Neural cell (in vitro differentiated cells): ENCODE data around the gene NAP1L2. TPM values are rescaled to one million over a fixed set of nuclear protein-coding genes. Genes with fewer than 3 reads are reported as not detected.

Experiments used
- H2AFZ ChIP-seq: fragments of 200-600, 300-800 bp; sonication (generic), shearing (Covaris generic); 2 replicates; pipeline ENCODE4 v1.6.0; 2014; ENCODE audit warnings: low read depth, mild to moderate bottlenecking, antibody characterized with exemption, low read length, moderate library complexity
- H3F3A ChIP-seq: fragments of 200-600 bp; shearing (Covaris generic); 2 replicates; pipeline ENCODE4 v1.6.1; 2016; ENCODE audit warnings: mild to moderate bottlenecking, moderate library complexity, mixed read lengths, antibody characterized with exemption, low read length; ENCODE audit not compliant: insufficient read depth, poor library complexity, severe bottlenecking
- H3K27ac ChIP-seq: fragments of 200-600, 300-800 bp; sonication (generic), shearing (Covaris generic); 2 replicates; pipeline ENCODE4 v1.5.1; 2014; ENCODE audit warnings: mild to moderate bottlenecking, low read length, moderate library complexity
- H3K27me3 ChIP-seq: fragments of 300-800, 200-600 bp; sonication (generic), shearing (Covaris generic); 2 replicates; pipeline ENCODE4 v1.6.0; 2014; ENCODE audit warnings: mild to moderate bottlenecking, low read depth, low read length, moderate library complexity; ENCODE audit not compliant: insufficient read depth
- H3K36me3 ChIP-seq: fragments of 300-800, 200-600 bp; sonication (generic), shearing (Covaris generic); 2 replicates; pipeline ENCODE4 v1.5.1; 2014; ENCODE audit warnings: mild to moderate bottlenecking, antibody characterized with exemption, low read length, moderate library complexity; ENCODE audit not compliant: insufficient read depth
- H3K4me2 ChIP-seq: fragments of 300-800, 200-600 bp; sonication (generic), shearing (Covaris generic); 2 replicates; pipeline ENCODE4 v1.6.0; 2014; ENCODE audit warnings: mild to moderate bottlenecking, low read length
- H3K4me3 ChIP-seq: fragments of 300-800, 200-600 bp; sonication (generic), shearing (Covaris generic); 2 replicates; pipeline ENCODE4 v1.5.1; 2014; ENCODE audit warnings: mild to moderate bottlenecking, low read length, moderate library complexity
- H3K79me2 ChIP-seq: fragments of 200-600 bp; shearing (Covaris generic); replicated peaks from 2 replicates; pipeline ENCODE4 v1.6.0; 2014; ENCODE audit warnings: mild to moderate bottlenecking, low read length, moderate library complexity; ENCODE audit not compliant: insufficient read depth
- H3K9ac ChIP-seq: fragments of 300-800, 200-600 bp; sonication (generic), shearing (Covaris generic); 2 replicates; pipeline ENCODE4 v1.6.1; 2016; ENCODE audit warnings: mild to moderate bottlenecking, low read length, mixed read lengths
- H3K9me2 ChIP-seq: fragments of 200-600 bp; shearing (Covaris generic); 2 replicates; pipeline ENCODE4 v1.6.1; 2016; ENCODE audit warnings: mild to moderate bottlenecking, low read length, mixed read lengths; ENCODE audit not compliant: insufficient read depth
- H3K9me3 ChIP-seq: fragments of 200-600, 300-800 bp; sonication (generic), shearing (Covaris generic); 2 replicates; pipeline ENCODE4 v1.6.1; 2016; ENCODE audit warnings: mild to moderate bottlenecking, mixed run types, low read length, moderate library complexity, mixed read lengths
- H4K20me1 ChIP-seq: fragments of 200-600 bp; shearing (Covaris generic); 2 replicates; pipeline ENCODE4 v1.6.1; 2016; ENCODE audit warnings: mild to moderate bottlenecking, mixed run types; ENCODE audit not compliant: insufficient read depth
- CTCF ChIP-seq: fragments of 450-650 bp; IDR thresholded peaks from 2 replicates; pipeline ENCODE4 v1.5.1; 2014; ENCODE audit warnings: antibody characterized with exemption, mild to moderate bottlenecking, moderate library complexity; ENCODE audit not compliant: poor library complexity, severe bottlenecking
- EP300 ChIP-seq: fragments of 450-650 bp; conservative IDR thresholded peaks from 2 replicates; pipeline ENCODE4 v1.6.1; 2014; ENCODE audit warnings: antibody characterized with exemption, mild to moderate bottlenecking, moderate library complexity; ENCODE audit not compliant: poor library complexity, severe bottlenecking
- EZH2 ChIP-seq: fragments of 200-600, 300-800 bp; shearing (Covaris generic), sonication (generic); IDR thresholded peaks from 2 replicates; pipeline ENCODE4 v1.6.1; 2014; ENCODE audit warnings: antibody characterized with exemption, low read length, borderline replicate concordance, mild to moderate bottlenecking; ENCODE audit not compliant: insufficient read depth, poor library complexity, severe bottlenecking
- MXI1 ChIP-seq: fragments of 450-650 bp; conservative IDR thresholded peaks from 2 replicates; pipeline ENCODE4 v1.6.1; 2014; ENCODE audit warnings: antibody characterized with exemption, mild to moderate bottlenecking; ENCODE audit not compliant: poor library complexity, severe bottlenecking
- POLR2AphosphoS5 ChIP-seq: IDR thresholded peaks from 2 replicates; pipeline ENCODE4 v1.6.1; 2012
- RAD21 ChIP-seq: fragments of 450-650 bp; conservative IDR thresholded peaks from 2 replicates; pipeline ENCODE4 v1.6.1; 2014; ENCODE audit warnings: antibody characterized with exemption, mild to moderate bottlenecking, moderate library complexity
- REST ChIP-seq: IDR thresholded peaks from 2 replicates; pipeline ENCODE4 v1.6.1; 2012; ENCODE audit warnings: borderline replicate concordance
- SMC3 ChIP-seq: fragments of 450-650 bp; conservative IDR thresholded peaks from 2 replicates; pipeline ENCODE4 v1.6.1; 2014; ENCODE audit warnings: antibody characterized with exemption, mild to moderate bottlenecking, moderate library complexity; ENCODE audit not compliant: poor library complexity
- TAF1 ChIP-seq: IDR thresholded peaks from 2 replicates; pipeline ENCODE4 v1.6.1; 2012; ENCODE audit warnings: low read depth
- polyA plus RNA-seq: library from polyadenylated mRNA; depleted of rRNA; stranded (reverse); fragments of >200 nt; gene quantifications from 2 replicates; pipeline ENCODE4 v1.2.3, GENCODE V29; 2014

Gene NAP1L2
- polyA plus RNA-seq, 1 donor from 2014 or later, result 62.9 TPM

GRCh38 chrX:73239242-73239641 lies 24.6 kb upstream of the NAP1L2 start:
- no peak overlapping the region for H3K9ac ChIP-seq
- no peak overlapping the region for H3K4me2 ChIP-seq
- H3K9me3 ChIP-seq, result no peaks in the 10 kb centered on the region
- no peaks in the 10 kb centered on the region for H3K36me3 ChIP-seq
- no peaks in the 10 kb centered on the region for H3F3A ChIP-seq
- no peak overlapping the region for H3K27ac ChIP-seq
- no peak for TF ChIP-seq TAF1
- no peak for TF ChIP-seq REST
- TF ChIP-seq RAD21, result no peak
- TF ChIP-seq EZH2, result no peak
- no peak for TF ChIP-seq CTCF
- no peak for TF ChIP-seq POLR2AphosphoS5
- no peak for TF ChIP-seq MXI1
- TF ChIP-seq SMC3, result no peak
- no peak for TF ChIP-seq EP300
- no peak overlapping the region for H2AFZ ChIP-seq
- no peaks in the 10 kb centered on the region for H3K27me3 ChIP-seq
- no peaks in the 10 kb centered on the region for H4K20me1 ChIP-seq
- no peaks in the 10 kb centered on the region for H3K79me2 ChIP-seq
- H3K4me3 ChIP-seq, result no peak overlapping the region
- no peaks in the 10 kb centered on the region for H3K9me2 ChIP-seq

- Histone ChIP-seq H3K9me3 (no peaks in the 10 kb centered on the region), H2AFZ (no peak overlapping the region), H3K36me3 (no peaks in the 10 kb centered on the region), H3K4me2 (no peak overlapping the region), H3F3A (no peaks in the 10 kb centered on the region), H3K27me3 (no peaks in the 10 kb centered on the region), H4K20me1 (no peaks in the 10 kb centered on the region), H3K9ac (no peak overlapping the region), H3K4me3 (no peak overlapping the region), H3K27ac (no peak overlapping the region), H3K9me2 (no peaks in the 10 kb centered on the region), H3K79me2 (no peaks in the 10 kb centered on the region)
- no peak for TF ChIP-seq REST
- no peak for TF ChIP-seq CTCF
- no peak for TF ChIP-seq MXI1
- TF ChIP-seq POLR2AphosphoS5, result no peak
- TF ChIP-seq EZH2, result no peak
- TF ChIP-seq SMC3, result no peak
- TF ChIP-seq TAF1, result no peak
- TF ChIP-seq RAD21, result no peak
- no peak for TF ChIP-seq EP300
Measured at GRCh38 chrX:73217621-73218020, 3.0 kb upstream of the NAP1L2 start.
